Subcutaneous abdominal adipose tissue (tissue), 5 donors: ENCODE measurements around the gene OR1F1.

Experiments
- H3K27ac ChIP-seq: one replicate; pipeline ENCODE4 v1.7.0; 2013; ENCODE audit warnings: low read depth, mild to moderate bottlenecking, inconsistent platforms, low read length, moderate library complexity
- H3K27me3 ChIP-seq, 5 donors: one replicate each; pipeline ENCODE4 v1.7.0; 2013; ENCODE audit warnings: low read length in 5 of 5, inconsistent platforms in 1 of 5; ENCODE audit not compliant: control insufficient read depth in 5 of 5, insufficient read depth in 4 of 5
- H3K36me3 ChIP-seq, 5 donors: one replicate each; pipeline ENCODE4 v1.7.0; 2013; ENCODE audit warnings: low read length in 5 of 5; ENCODE audit not compliant: control insufficient read depth in 5 of 5, insufficient read depth in 5 of 5
- H3K4me1 ChIP-seq, 5 donors: one replicate each; pipeline ENCODE4 v1.7.0; 2013; ENCODE audit warnings: low read length in 5 of 5, mild to moderate bottlenecking in 3 of 5, moderate library complexity in 1 of 5; ENCODE audit not compliant: control insufficient read depth in 5 of 5, insufficient read depth in 5 of 5
- H3K4me3 ChIP-seq, 5 donors: one replicate each; pipeline ENCODE4 v1.7.0; 2013; ENCODE audit warnings: low read length in 5 of 5, low read depth in 1 of 5
- H3K9ac ChIP-seq, 5 donors: one replicate each; pipeline ENCODE4 v1.7.0; 2013; ENCODE audit warnings: low read length in 5 of 5, mild to moderate bottlenecking in 4 of 5, moderate library complexity in 3 of 5
- H3K9me3 ChIP-seq, 5 donors: one replicate each; pipeline ENCODE4 v1.7.0; 2013; ENCODE audit warnings: low read length in 5 of 5; ENCODE audit not compliant: control insufficient read depth in 5 of 5
- donor health status: healthy.
- donor health status: healthy.
- donor health status: healthy.
- donor health status: healthy.
- donor health status: healthy.

OR1F1 gene

DNA sequence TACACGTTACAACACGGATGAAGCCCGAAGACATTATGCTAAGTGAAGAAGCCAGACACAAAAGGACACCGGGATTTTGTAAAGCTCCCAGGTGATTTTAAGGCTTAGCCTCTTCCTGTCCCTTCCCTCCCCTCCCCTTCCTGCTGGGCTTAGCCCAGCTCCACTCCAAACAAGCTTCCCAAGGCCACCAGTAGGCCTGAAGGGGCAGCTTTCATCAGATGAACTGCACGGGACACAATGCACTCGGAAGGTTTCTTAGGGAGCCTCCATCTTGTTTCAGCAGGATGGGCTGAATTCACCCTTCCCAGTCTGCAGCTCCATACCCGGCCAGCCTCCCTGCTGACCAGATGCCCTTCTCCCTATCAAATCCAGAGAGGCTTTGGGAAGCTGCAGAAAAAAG, 58.0 kb downstream of the OR1F1 start:
- H3K9me3 ChIP-seq, result no peaks in the 10 kb centered on the region
- H3K9ac ChIP-seq, result no peak overlapping the region

DNA sequence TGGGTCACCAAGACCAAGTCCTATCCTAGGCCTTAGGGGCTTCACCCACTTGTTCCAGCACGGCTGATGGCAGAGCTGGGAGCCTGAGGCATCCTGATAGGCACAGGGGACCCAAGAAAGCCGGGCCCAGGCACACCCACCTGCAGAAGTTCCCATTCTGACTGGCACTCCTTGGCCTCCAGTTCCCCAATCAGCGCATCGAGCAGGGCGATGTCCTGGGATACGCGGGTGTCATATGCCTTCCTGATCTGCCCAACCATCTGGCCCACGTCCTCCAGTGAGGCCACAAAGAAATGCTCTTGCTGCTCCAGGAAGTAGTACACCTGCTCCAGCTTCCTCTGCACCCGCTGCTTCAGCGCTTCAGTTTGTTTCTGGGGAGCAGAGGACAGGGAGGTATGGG, 58.9 kb downstream of the OR1F1 start:
- peaks cover 2 to 6% (median 3%) of the 10 kb centered on the region in 5 donors for H3K27me3 ChIP-seq
- H3K9ac ChIP-seq, result no peak overlapping the region
- H3K4me1 ChIP-seq, result no peaks in the 10 kb centered on the region
- H3K4me3 ChIP-seq, result no peak overlapping the region
- no peaks in the 10 kb centered on the region for H3K36me3 ChIP-seq
- H3K9me3 ChIP-seq, result no peaks in the 10 kb centered on the region
- no peak overlapping the region for H3K27ac ChIP-seq

More for the DNA sequence above, 58.0 kb downstream of the OR1F1 start:
- no peaks in the 10 kb centered on the region for H3K4me1 ChIP-seq
- H3K27ac ChIP-seq, result no peak overlapping the region
- H3K27me3 ChIP-seq, result peaks cover 2 to 6% (median 3%) of the 10 kb centered on the region in 5 donors
- H3K4me3 ChIP-seq, result no peak overlapping the region
- no peaks in the 10 kb centered on the region for H3K36me3 ChIP-seq

DNA sequence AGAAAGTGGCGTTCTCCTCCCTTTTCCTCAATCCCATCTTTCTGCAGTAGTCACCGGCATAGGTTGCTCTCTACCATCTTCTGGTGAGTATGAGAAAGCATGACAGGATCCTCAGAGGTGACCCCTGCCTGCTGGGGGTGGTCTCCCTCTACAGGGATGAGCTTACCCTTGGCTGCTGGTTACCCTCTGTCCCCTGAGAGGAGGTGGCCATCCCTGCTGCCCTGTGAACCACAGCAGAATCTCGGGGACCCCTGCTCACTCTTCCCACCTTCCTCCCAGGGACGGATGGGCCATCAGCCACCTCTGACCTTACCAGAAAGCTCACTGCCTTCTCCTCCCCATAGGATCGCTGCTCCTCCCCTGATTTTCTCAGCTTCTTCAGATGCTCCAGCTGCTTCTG, 60.6 kb downstream of the OR1F1 start:
- H3K4me3 ChIP-seq, result no peak overlapping the region
- H3K9me3 ChIP-seq, result no peaks in the 10 kb centered on the region
- H3K9ac ChIP-seq, result no peak overlapping the region
- no peak overlapping the region for H3K27ac ChIP-seq
- H3K36me3 ChIP-seq, result no peaks in the 10 kb centered on the region
- H3K4me1 ChIP-seq, result peaks cover 0 to 2% (median 0%) of the 10 kb centered on the region in 5 donors
- H3K27me3 ChIP-seq, result peaks cover 0 to 8% (median 3%) of the 10 kb centered on the region in 5 donors

DNA sequence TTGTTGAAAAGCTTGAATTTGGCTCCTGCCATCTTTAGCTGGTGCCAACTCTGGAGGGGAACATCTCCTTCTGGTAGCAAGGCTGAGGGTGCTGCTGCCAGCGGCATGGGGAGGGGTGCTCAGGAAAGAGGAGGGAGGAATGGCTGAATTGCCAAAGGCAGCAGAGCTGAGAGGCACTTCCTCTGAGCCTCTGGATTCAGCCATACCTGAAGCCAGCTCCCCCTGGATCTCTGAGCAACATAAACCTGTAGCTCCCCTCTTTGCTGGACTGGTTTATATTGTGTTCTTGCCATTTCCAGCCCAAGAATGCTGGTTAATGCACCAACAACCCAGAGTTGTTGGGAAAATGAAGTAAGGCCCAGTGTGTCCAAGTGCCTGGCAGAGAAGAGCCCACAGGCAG, 61.0 kb downstream of the OR1F1 start:
- Histone ChIP-seq H3K9ac (no peak overlapping the region), H3K27me3 (peaks cover 0 to 8% (median 3%) of the 10 kb centered on the region in 5 donors), H3K27ac (no peak overlapping the region), H3K9me3 (no peaks in the 10 kb centered on the region), H3K4me3 (no peak overlapping the region), H3K4me1 (peaks cover 0 to 2% (median 0%) of the 10 kb centered on the region in 5 donors), H3K36me3 (no peaks in the 10 kb centered on the region)

DNA sequence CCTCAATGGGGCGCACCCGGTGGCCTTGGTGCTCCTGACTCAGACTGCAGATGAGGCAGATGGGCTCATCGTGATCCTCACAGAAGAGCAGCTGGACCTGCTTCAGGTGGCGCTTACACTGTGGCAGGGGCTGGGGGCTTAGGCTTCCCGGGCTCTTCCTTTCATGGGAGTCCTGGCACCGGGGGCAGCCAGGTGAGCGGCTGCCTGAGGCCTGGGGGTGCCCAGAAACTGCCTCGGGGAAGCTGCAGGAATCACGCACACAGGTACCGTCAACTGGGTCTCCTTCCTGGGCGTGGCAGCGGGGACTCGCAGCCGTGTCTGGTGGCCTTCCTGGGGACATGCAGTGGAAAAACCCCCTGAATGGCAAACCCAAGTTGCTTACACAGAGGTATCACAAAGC, 61.4 kb downstream of the OR1F1 start:
- Histone ChIP-seq H3K27ac (no peak overlapping the region), H3K4me1 (peaks cover 0 to 2% (median 0%) of the 10 kb centered on the region in 5 donors), H3K9ac (no peak overlapping the region), H3K4me3 (no peak overlapping the region), H3K9me3 (no peaks in the 10 kb centered on the region), H3K36me3 (no peaks in the 10 kb centered on the region), H3K27me3 (peaks cover 0 to 5% (median 3%) of the 10 kb centered on the region in 5 donors)

DNA sequence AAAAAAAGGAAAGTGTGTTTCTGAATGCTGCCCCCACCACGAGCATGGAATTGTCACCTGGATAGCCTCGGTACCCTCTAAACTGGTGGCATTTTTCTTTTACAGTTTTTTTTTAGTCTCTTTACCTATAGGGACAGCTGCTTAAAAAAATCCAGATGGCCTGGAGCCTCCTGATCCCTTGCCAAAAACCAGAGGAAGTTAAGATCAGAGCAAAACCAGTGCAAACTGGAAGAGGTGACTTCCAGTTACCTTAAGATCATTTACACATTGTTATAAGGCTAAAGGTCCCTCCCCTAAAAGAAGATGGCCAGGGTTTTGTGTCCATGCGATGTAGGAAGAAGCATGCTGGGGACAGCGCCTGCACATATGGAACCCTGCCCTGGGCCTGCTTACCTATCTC, 65.0 kb downstream of the OR1F1 start:
- H3K27ac ChIP-seq, result no peak overlapping the region
- H3K27me3 ChIP-seq, result peaks cover 0 to 4% (median 2%) of the 10 kb centered on the region in 5 donors
- no peaks in the 10 kb centered on the region for H3K9me3 ChIP-seq
- no peaks in the 10 kb centered on the region for H3K36me3 ChIP-seq
- peaks cover 0 to 22% (median 9%) of the 10 kb centered on the region in 5 donors for H3K4me1 ChIP-seq
- no peak overlapping the region for H3K9ac ChIP-seq
- no peak overlapping the region for H3K4me3 ChIP-seq

DNA sequence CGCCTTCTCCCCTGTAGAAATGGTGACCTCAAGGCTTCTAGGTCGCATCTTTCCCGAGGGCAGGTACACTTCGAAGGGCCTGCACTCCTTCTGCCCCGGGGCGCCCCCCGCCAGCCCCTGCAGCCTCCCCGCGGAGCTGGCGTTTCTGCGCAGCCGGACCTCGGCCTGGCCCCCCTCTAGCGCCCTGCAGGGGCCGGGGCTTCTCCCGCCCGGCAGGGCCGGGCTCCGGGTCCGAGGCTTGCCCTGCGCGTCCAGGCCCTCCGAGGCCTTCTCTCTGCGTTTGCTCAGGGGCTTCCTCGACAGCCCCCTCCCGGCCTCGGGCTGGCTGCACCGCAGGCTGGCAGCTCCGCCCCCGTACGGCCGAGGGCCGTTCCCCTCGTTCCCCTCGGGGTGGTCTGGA, 66.3 kb downstream of the OR1F1 start:
- no peak overlapping the region for H3K4me3 ChIP-seq
- H3K4me1 ChIP-seq, result peaks cover 0 to 36% (median 21%) of the 10 kb centered on the region in 5 donors
- H3K9ac ChIP-seq, result no peak overlapping the region
- H3K27me3 ChIP-seq, result peaks cover 0 to 2% (median 0%) of the 10 kb centered on the region in 5 donors
- H3K36me3 ChIP-seq, result no peaks in the 10 kb centered on the region
- H3K9me3 ChIP-seq, result no peaks in the 10 kb centered on the region
- H3K27ac ChIP-seq, result no peak overlapping the region
